WERI-Rb-1 (cell line): ENCODE measurements around the gene SLC12A2.

ENCODE experiments used
- DNase-seq: peaks from one replicate; pipeline ENCODE4 v3.0.0-alpha.2; 2020
- H3K27ac ChIP-seq: fragments of 250-450 bp; sonication (Bioruptor Pico); 2 replicates; pipeline ENCODE4 v1.5.1; 2020; ENCODE audit warnings: mild to moderate bottlenecking, moderate library complexity
- H3K27me3 ChIP-seq: fragments of 250-450 bp; sonication (Bioruptor Pico); 2 replicates; pipeline ENCODE4 v1.5.1; 2021; ENCODE audit warnings: mild to moderate bottlenecking, low read depth, moderate library complexity; ENCODE audit not compliant: insufficient read depth, severe bottlenecking
- H3K36me3 ChIP-seq: fragments of 250-450 bp; sonication (Bioruptor Pico); 2 replicates; pipeline ENCODE4 v1.5.1; 2020; ENCODE audit warnings: mild to moderate bottlenecking, moderate library complexity
- H3K4me3 ChIP-seq: 2 replicates; pipeline ENCODE4 v1.5.1; 2011; ENCODE audit warnings: low read depth, mild to moderate bottlenecking, control low read depth, low read length
- H3K9me3 ChIP-seq: fragments of 250-450 bp; sonication (Bioruptor Pico); 2 replicates; pipeline ENCODE4 v1.5.1; 2021; ENCODE audit warnings: mild to moderate bottlenecking, moderate library complexity; ENCODE audit not compliant: severe bottlenecking
- CTCF ChIP-seq: IDR thresholded peaks from 2 replicates; pipeline ENCODE4 v1.5.1; 2011; ENCODE audit warnings: low read depth, mild to moderate bottlenecking, control low read depth, inconsistent platforms, low read length

The SLC12A2 gene

DNA sequence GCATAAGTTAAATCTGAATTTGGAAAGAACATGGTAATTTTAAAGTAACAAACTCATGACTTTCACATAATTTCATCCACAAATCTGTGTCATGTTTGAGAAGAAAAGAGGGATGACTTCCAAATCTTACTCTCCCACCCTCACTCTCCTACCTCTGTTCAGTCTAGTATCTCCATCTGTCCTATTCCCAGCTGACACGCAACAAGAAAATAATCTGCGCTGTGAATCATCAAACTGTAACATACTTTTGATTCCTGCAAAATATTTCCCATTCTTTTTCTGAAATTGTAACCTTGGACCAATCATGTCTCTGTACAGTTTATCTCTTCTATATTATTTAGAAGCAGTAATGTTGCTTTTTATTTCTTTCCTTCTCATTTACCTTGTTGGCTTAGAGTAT lies 91.4 kb downstream of the SLC12A2 start:
- Histone ChIP-seq H3K27ac (no peak overlapping the region), H3K36me3 (no peaks in the 10 kb centered on the region), H3K27me3 (no peaks in the 10 kb centered on the region), H3K9me3 (no peaks in the 10 kb centered on the region), H3K4me3 (no peak overlapping the region)
- TF ChIP-seq CTCF: no peak
- no peak for DNase-seq

- H3K36me3 ChIP-seq: no peaks in the 10 kb centered on the region
- no peak overlapping the region for H3K4me3 ChIP-seq
- TF ChIP-seq CTCF: no peak
- no peak overlapping the region for H3K27ac ChIP-seq
- no peaks in the 10 kb centered on the region for H3K9me3 ChIP-seq
- no peaks in the 10 kb centered on the region for H3K27me3 ChIP-seq
- no peak for DNase-seq
These were observed 108.8 kb downstream of the SLC12A2 start for GRCh38 chr5:128192368-128192767.

DNA sequence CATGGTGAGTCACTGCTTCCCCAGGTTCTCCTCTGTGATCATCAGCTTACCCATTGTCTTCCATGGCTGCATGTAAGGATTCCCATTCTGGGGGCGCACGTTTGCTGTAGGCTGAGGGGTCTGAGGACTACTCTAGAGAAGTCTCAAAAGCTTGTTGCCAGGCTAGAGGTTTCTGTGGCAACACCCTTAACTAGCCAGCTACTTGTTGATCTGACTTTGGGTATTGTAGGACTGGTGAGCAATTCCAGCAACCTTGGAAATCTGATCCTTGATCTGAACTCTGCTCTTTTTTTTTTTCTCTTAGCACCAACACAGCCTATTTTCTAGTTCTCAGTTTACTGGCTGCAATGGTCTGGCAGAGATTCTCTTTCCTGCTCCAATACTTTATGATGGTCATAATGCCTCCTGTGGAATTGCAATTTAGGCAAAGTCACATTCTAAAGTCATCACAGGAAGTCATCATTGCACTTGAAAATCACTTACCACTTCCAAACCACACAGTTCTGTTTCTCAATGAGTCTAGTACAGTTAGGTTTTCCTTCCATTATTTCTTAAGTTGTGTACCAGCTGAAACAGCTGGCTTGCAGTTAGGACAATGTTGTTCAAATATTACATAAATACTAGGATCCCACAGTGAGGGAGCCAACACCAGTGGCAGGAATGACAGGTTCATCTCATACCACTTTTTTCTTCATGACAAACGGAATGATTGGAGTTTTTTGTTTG lies 110.3 kb downstream of the SLC12A2 start:
- TF ChIP-seq CTCF: no peak
- DNase-seq: no peak
- H3K36me3 ChIP-seq: no peaks in the 10 kb centered on the region
- no peaks in the 10 kb centered on the region for H3K27me3 ChIP-seq
- no peaks in the 10 kb centered on the region for H3K9me3 ChIP-seq
- H3K4me3 ChIP-seq: no peak overlapping the region
- no peak overlapping the region for H3K27ac ChIP-seq

DNA sequence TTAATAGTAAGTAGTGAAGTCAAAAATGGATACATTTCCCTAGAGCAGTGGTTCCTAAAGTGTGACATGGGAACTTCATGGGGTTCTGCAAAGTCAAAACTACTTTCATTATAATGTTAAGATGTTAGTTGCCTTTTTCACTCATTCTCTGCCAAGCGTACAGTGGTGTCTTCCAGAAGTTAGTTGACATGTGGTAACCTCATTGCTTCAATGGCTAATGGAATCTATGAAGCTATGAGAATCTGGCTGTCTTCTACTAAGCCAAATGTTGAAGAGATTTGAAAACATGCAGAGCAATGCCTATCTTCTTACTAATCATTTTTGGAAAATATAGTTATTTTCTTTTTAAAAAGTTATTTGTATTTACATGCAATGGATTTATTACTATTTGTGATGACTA lies 111.8 kb downstream of the SLC12A2 start:
- Histone ChIP-seq H3K4me3 (no peak overlapping the region), H3K27ac (no peak overlapping the region), H3K27me3 (no peaks in the 10 kb centered on the region), H3K36me3 (no peaks in the 10 kb centered on the region), H3K9me3 (no peaks in the 10 kb centered on the region)
- no peak for TF ChIP-seq CTCF
- DNase-seq: no peak

DNA sequence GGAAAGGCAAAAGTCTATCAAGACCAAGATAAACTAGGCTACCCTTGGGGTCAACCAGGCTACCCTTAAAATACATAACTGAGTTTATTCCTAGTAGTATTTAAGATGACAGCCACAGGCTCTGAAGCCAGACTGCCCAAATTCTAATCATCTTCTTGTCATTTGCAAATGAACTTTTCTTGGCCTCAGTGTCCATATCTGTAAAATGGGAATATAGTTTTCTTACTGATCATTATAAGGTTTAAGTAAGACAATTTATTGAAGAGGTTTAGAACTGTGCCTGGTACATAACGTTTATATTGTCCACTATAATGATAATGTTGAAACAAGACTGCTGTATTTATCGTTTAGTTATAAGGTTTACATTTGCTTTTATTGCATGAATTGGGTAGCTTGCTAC lies 112.5 kb downstream of the SLC12A2 start:
- DNase-seq: no peak

More for the DNA sequence above, 112.5 kb downstream of the SLC12A2 start:
- Histone ChIP-seq H3K27ac (no peak overlapping the region), H3K36me3 (no peaks in the 10 kb centered on the region), H3K4me3 (no peak overlapping the region), H3K9me3 (no peaks in the 10 kb centered on the region), H3K27me3 (no peaks in the 10 kb centered on the region)
- no peak for TF ChIP-seq CTCF
